ENCODE results near the gene ZNF132. TPM values are rescaled to one million over a fixed set of nuclear protein-coding genes. Genes with fewer than 3 reads are reported as not detected.
A peak's percentile ranks its signal among the peaks of the same experiment; 100 is the strongest.

ZNF132 gene
- total and polyA plus RNA-seq, 2 experiments from 2014 or later, result 2.2 to 5.2 TPM

- Histone ChIP-seq H3K79me2 (replicated peaks; ENCODE audit: insufficient read depth) (no peaks in the 10 kb centered on the region), H3K9me2 (ENCODE audit: insufficient read depth) (no peaks in the 10 kb centered on the region), H3K27me3 (ENCODE audit: insufficient read depth) (peaks cover 11% of the 10 kb centered on the region), H3K36me3 (ENCODE audit: insufficient read depth) (no peaks in the 10 kb centered on the region), H3K4me1 (ENCODE audit: insufficient read depth) (peaks cover 4% of the 10 kb centered on the region), H2AFZ (peak overlapping the region; percentile 99), H4K20me1 (replicated peaks; ENCODE audit: insufficient read depth) (no peaks in the 10 kb centered on the region), H3F3A (replicated peaks; ENCODE audit: low read depth) (peaks cover 4% of the 10 kb centered on the region), H3K27ac (ENCODE audit: low read depth) (no peak overlapping the region), H3K4me2 (peak overlapping the region; percentile 76), H3K4me3 (peak overlapping the region; percentile 83)
- DNase-seq (ENCODE audit: low spot score) (no peak), ATAC-seq (no peak; the same call in 2 of the 3 replicates)
- Mint-ChIP-seq H3K27ac (no peak overlapping the region), H3K4me3 (peak overlapping the region; percentile 71), H3K27me3 (ENCODE audit: insufficient read depth, low read depth, poor library complexity) (peaks cover 12% of the 10 kb centered on the region), H3K9me3 (no peaks in the 10 kb centered on the region), H3K4me1 (peaks cover 16% of the 10 kb centered on the region; the same call in 2 of the 3 replicates), H3K36me3 (ENCODE audit: low read depth) (peaks cover 8% of the 10 kb centered on the region; the same call in 2 of the 3 replicates)
- no peak for TF ChIP-seq EZH2 (IDR thresholded peaks at IDR 0.05; ENCODE audit: low read depth, unreplicated experiment)
- TF ChIP-seq EZH2phosphoT487 (IDR thresholded peaks at IDR 0.05; ENCODE audit: unreplicated experiment), result no peak
- TF ChIP-seq NANOG (IDR thresholded peaks at IDR 0.05; ENCODE audit: borderline replicate concordance), result no peak
- no peak for TF ChIP-seq REST (IDR thresholded peaks at IDR 0.05; ENCODE audit: unreplicated experiment)
- TF ChIP-seq CREB1 (CRISPR knock-in tag; IDR thresholded peaks at IDR 0.05; ENCODE audit: low read depth), result no peak
- TF ChIP-seq POLR2AphosphoS5 (IDR thresholded peaks at IDR 0.05; ENCODE audit: low read depth), result no peak
- TF ChIP-seq JUNB (IDR thresholded peaks at IDR 0.05; ENCODE audit: unreplicated experiment), result no peak
- TF ChIP-seq, protein P1, sequence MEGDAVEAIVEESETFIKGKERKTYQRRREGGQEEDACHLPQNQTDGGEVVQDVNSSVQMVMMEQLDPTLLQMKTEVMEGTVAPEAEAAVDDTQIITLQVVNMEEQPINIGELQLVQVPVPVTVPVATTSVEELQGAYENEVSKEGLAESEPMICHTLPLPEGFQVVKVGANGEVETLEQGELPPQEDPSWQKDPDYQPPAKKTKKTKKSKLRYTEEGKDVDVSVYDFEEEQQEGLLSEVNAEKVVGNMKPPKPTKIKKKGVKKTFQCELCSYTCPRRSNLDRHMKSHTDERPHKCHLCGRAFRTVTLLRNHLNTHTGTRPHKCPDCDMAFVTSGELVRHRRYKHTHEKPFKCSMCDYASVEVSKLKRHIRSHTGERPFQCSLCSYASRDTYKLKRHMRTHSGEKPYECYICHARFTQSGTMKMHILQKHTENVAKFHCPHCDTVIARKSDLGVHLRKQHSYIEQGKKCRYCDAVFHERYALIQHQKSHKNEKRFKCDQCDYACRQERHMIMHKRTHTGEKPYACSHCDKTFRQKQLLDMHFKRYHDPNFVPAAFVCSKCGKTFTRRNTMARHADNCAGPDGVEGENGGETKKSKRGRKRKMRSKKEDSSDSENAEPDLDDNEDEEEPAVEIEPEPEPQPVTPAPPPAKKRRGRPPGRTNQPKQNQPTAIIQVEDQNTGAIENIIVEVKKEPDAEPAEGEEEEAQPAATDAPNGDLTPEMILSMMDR (conservative IDR thresholded peaks at IDR 0.05; ENCODE audit: low read depth in 2 of 2), result no peak
- no peak for TF ChIP-seq ZNF331 (CRISPR knock-in tag; IDR thresholded peaks at IDR 0.05; ENCODE audit: low read depth)
- TF ChIP-seq ZNF462 (CRISPR knock-in tag; IDR thresholded peaks at IDR 0.05), result no peak
- TF ChIP-seq, protein P2, sequence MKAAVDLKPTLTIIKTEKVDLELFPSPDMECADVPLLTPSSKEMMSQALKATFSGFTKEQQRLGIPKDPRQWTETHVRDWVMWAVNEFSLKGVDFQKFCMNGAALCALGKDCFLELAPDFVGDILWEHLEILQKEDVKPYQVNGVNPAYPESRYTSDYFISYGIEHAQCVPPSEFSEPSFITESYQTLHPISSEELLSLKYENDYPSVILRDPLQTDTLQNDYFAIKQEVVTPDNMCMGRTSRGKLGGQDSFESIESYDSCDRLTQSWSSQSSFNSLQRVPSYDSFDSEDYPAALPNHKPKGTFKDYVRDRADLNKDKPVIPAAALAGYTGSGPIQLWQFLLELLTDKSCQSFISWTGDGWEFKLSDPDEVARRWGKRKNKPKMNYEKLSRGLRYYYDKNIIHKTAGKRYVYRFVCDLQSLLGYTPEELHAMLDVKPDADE (IDR thresholded peaks at IDR 0.05), result no peak
- TF ChIP-seq ZNF114 (CRISPR knock-in tag; IDR thresholded peaks at IDR 0.05), result no peak
- TF ChIP-seq STAT1 (IDR thresholded peaks at IDR 0.05; ENCODE audit: unreplicated experiment), result no peak
These were observed 26.3 kb upstream of the ZNF132 start for GRCh38 chr19:58466089-58466759.
